GM12891 (cell line): ENCODE measurements around the gene ADAR.

Source experiments
- DNase-seq: peaks from one replicate; pipeline ENCODE4 v3.0.0; 2011; ENCODE audit warnings: low spot score; ENCODE audit not compliant: insufficient read length
- FAIRE-seq: peaks from 2 replicates; lab custom pipeline; 2011; peaks lifted over from hg19 to GRCh38; lab: Jason Lieb, UNC
- PAX5 ChIP-seq: IDR thresholded peaks from 2 replicates; pipeline ENCODE4 v1.6.1; 2011; ENCODE audit warnings: low read length, moderate library complexity, mild to moderate bottlenecking; ENCODE audit not compliant: insufficient read depth, severe bottlenecking
- POLR2A ChIP-seq: IDR thresholded peaks from 2 replicates; pipeline ENCODE4 v1.6.1; 2011; ENCODE audit warnings: low read depth, low read length, control low read depth
- POLR2AphosphoS5 ChIP-seq: IDR thresholded peaks from 2 replicates; pipeline ENCODE4 v1.6.1; 2011; ENCODE audit warnings: low read depth, low read length, control low read depth
- POU2F2 ChIP-seq: IDR thresholded peaks from 2 replicates; pipeline ENCODE4 v1.6.1; 2011; ENCODE audit warnings: low read depth, mild to moderate bottlenecking, control low read depth, low read length, moderate library complexity
- SPI1 ChIP-seq: IDR thresholded peaks from 2 replicates; pipeline ENCODE4 v1.6.1; 2011; ENCODE audit warnings: low read depth, low read length, control low read depth
- TAF1 ChIP-seq: IDR thresholded peaks from 2 replicates; pipeline ENCODE4 v1.6.1; 2011; ENCODE audit warnings: low read depth, low read length, control low read depth

ADAR gene

GRCh38 chr1:154575147-154575927, 32.6 kb downstream of the ADAR start:
- TF ChIP-seq TAF1 (no peak), SPI1 (no peak), POLR2AphosphoS5 (no peak), PAX5 (no peak), POLR2A (no peak), POU2F2 (no peak)
- FAIRE-seq, result no peak
- no peak for DNase-seq

GRCh38 chr1:154574716-154575115, 33.3 kb downstream of the ADAR start:
- no peak for DNase-seq
- TF ChIP-seq POLR2AphosphoS5 (no peak), POU2F2 (no peak), PAX5 (no peak), POLR2A (no peak), TAF1 (no peak), SPI1 (no peak)
- peak; percentile 75 for FAIRE-seq

GRCh38 chr1:154573168-154573510, 34.8 kb downstream of the ADAR start:
- FAIRE-seq, result peak; percentile 26
- DNase-seq, result no peak
- TF ChIP-seq TAF1 (no peak), POU2F2 (no peak), PAX5 (no peak), POLR2A (no peak), POLR2AphosphoS5 (no peak), SPI1 (no peak)

- no peak for DNase-seq
- no peak for FAIRE-seq
- TF ChIP-seq PAX5 (no peak), TAF1 (no peak), POLR2A (no peak), POU2F2 (no peak), SPI1 (no peak), POLR2AphosphoS5 (no peak)
Observed at GRCh38 chr1:154572468-154573167, 35.4 kb downstream of the ADAR start.

GRCh38 chr1:154571964-154572288, 36.1 kb downstream of the ADAR start:
- TF ChIP-seq POU2F2, result no peak
- no peak for TF ChIP-seq SPI1
- no peak for TF ChIP-seq TAF1
- no peak for TF ChIP-seq POLR2A
- no peak for TF ChIP-seq POLR2AphosphoS5
- TF ChIP-seq PAX5, result no peak
- DNase-seq (no peak), FAIRE-seq (no peak)

- DNase-seq (no peak), FAIRE-seq (no peak)
- no peak for TF ChIP-seq POLR2A
- TF ChIP-seq POU2F2, result no peak
- no peak for TF ChIP-seq TAF1
- no peak for TF ChIP-seq POLR2AphosphoS5
- TF ChIP-seq SPI1, result no peak
- no peak for TF ChIP-seq PAX5
Observed at GRCh38 chr1:154571244-154571963, 36.6 kb downstream of the ADAR start.

- DNase-seq (no peak), FAIRE-seq (no peak)
- TF ChIP-seq PAX5 (no peak), POU2F2 (no peak), SPI1 (no peak), TAF1 (no peak), POLR2A (no peak), POLR2AphosphoS5 (no peak)
Observed at GRCh38 chr1:154568157-154568815, 39.7 kb downstream of the ADAR start.

GRCh38 chr1:154567386-154568156, 40.4 kb downstream of the ADAR start, which contains the start of gene CHRNB2:
CHRNB2 (plus strand) TSS chr1:154567778; CDS start chr1:154568045, 267 bp downstream.
- FAIRE-seq (peak; percentile 81), DNase-seq (peak; percentile 93)
- TF ChIP-seq POLR2AphosphoS5, result no peak
- no peak for TF ChIP-seq POU2F2
- TF ChIP-seq TAF1, result no peak
- no peak for TF ChIP-seq POLR2A
- no peak for TF ChIP-seq PAX5

- no peak for FAIRE-seq
- no peak for TF ChIP-seq TAF1
Observed at GRCh38 chr1:154565876-154566275, 42.1 kb downstream of the ADAR start.

More at GRCh38 chr1:154565876-154566275, 42.1 kb downstream of the ADAR start:
- DNase-seq, result no peak
